ENCODE measurements around the gene GLRX3. TPM values are rescaled to one million over a fixed set of nuclear protein-coding genes. Genes with fewer than 3 reads are reported as not detected.
A peak's percentile ranks its signal among the peaks of the same experiment; 100 is the strongest.

GLRX3 gene
- polyA plus RNA-seq, 1 donor from 2014 or later, result 118 TPM

GRCh38 chr10:130177250-130177649, 41.1 kb downstream of the GLRX3 start:
- Histone ChIP-seq H3K9me3 (ENCODE audit: low read length) (no peaks in the 10 kb centered on the region), H4K20me1 (ENCODE audit: insufficient read depth) (no peaks in the 10 kb centered on the region), H3K9ac (ENCODE audit: low read length) (no peak overlapping the region), H3K79me2 (replicated peaks; ENCODE audit: insufficient read depth, low read length) (no peaks in the 10 kb centered on the region), H3K9me2 (ENCODE audit: insufficient read depth, low read length) (no peaks in the 10 kb centered on the region), H3K27ac (ENCODE audit: low read length) (no peak overlapping the region), H3K4me2 (ENCODE audit: low read length) (no peak overlapping the region), H3K27me3 (ENCODE audit: insufficient read depth, low read depth, low read length) (no peaks in the 10 kb centered on the region), H2AFZ (ENCODE audit: low read depth, low read length) (no peak overlapping the region), H3K36me3 (ENCODE audit: insufficient read depth, low read length) (peaks cover 6% of the 10 kb centered on the region), H3K4me3 (ENCODE audit: low read length) (no peak overlapping the region), H3F3A (ENCODE audit: insufficient read depth, low read length, poor library complexity, severe bottlenecking) (no peaks in the 10 kb centered on the region)
- TF ChIP-seq RAD21 (conservative IDR thresholded peaks at IDR 0.05) (no peak), REST (IDR thresholded peaks at IDR 0.05; ENCODE audit: borderline replicate concordance) (no peak), SMC3 (conservative IDR thresholded peaks at IDR 0.05; ENCODE audit: poor library complexity) (no peak), EP300 (conservative IDR thresholded peaks at IDR 0.05; ENCODE audit: poor library complexity, severe bottlenecking) (no peak), TAF1 (IDR thresholded peaks at IDR 0.05; ENCODE audit: low read depth) (no peak), POLR2AphosphoS5 (IDR thresholded peaks at IDR 0.05) (no peak), EZH2 (IDR thresholded peaks at IDR 0.05; ENCODE audit: borderline replicate concordance, insufficient read depth, low read length, poor library complexity, severe bottlenecking) (no peak), MXI1 (conservative IDR thresholded peaks at IDR 0.05; ENCODE audit: poor library complexity, severe bottlenecking) (no peak), CTCF (IDR thresholded peaks at IDR 0.05; ENCODE audit: poor library complexity, severe bottlenecking) (no peak)

GRCh38 chr10:130179640-130180039, 43.4 kb downstream of the GLRX3 start:
- no peaks in the 10 kb centered on the region for H4K20me1 ChIP-seq (ENCODE audit: insufficient read depth)
- no peaks in the 10 kb centered on the region for H3K27me3 ChIP-seq (ENCODE audit: insufficient read depth, low read depth, low read length)
- H2AFZ ChIP-seq (ENCODE audit: low read depth, low read length), result no peak overlapping the region
- H3K9me3 ChIP-seq (ENCODE audit: low read length), result no peaks in the 10 kb centered on the region
- H3K79me2 ChIP-seq (replicated peaks; ENCODE audit: insufficient read depth, low read length), result no peaks in the 10 kb centered on the region
- no peaks in the 10 kb centered on the region for H3F3A ChIP-seq (ENCODE audit: insufficient read depth, low read length, poor library complexity, severe bottlenecking)
- H3K9ac ChIP-seq (ENCODE audit: low read length), result no peak overlapping the region
- H3K36me3 ChIP-seq (ENCODE audit: insufficient read depth, low read length), result peaks cover 3% of the 10 kb centered on the region
- no peak overlapping the region for H3K4me3 ChIP-seq (ENCODE audit: low read length)
- no peaks in the 10 kb centered on the region for H3K9me2 ChIP-seq (ENCODE audit: insufficient read depth, low read length)
- H3K4me2 ChIP-seq (ENCODE audit: low read length), result no peak overlapping the region
- TF ChIP-seq EZH2 (IDR thresholded peaks at IDR 0.05; ENCODE audit: borderline replicate concordance, insufficient read depth, low read length, poor library complexity, severe bottlenecking) (no peak), TAF1 (IDR thresholded peaks at IDR 0.05; ENCODE audit: low read depth) (no peak), MXI1 (conservative IDR thresholded peaks at IDR 0.05; ENCODE audit: poor library complexity, severe bottlenecking) (no peak), RAD21 (conservative IDR thresholded peaks at IDR 0.05) (peak; percentile 92), POLR2AphosphoS5 (IDR thresholded peaks at IDR 0.05) (no peak), SMC3 (conservative IDR thresholded peaks at IDR 0.05; ENCODE audit: poor library complexity) (peak; percentile 82), CTCF (IDR thresholded peaks at IDR 0.05; ENCODE audit: poor library complexity, severe bottlenecking) (peak; percentile 90), REST (IDR thresholded peaks at IDR 0.05; ENCODE audit: borderline replicate concordance) (no peak), EP300 (conservative IDR thresholded peaks at IDR 0.05; ENCODE audit: poor library complexity, severe bottlenecking) (no peak)
- no peak overlapping the region for H3K27ac ChIP-seq (ENCODE audit: low read length)

Measured in neural cell (in vitro differentiated cells).